HG03460 (cell line): ENCODE data around the gene MYO5B.

Experiments
- ATAC-seq: cut with Tn5 transposase; IDR thresholded peaks from one replicate; pipeline ENCODE4 v1.9.1; 2021; ENCODE audit not compliant: unreplicated experiment

MYO5B gene

GRCh38 chr18:50189160-50189559, 5.8 kb downstream of the MYO5B start:
- ATAC-seq = no peak

- no peak for ATAC-seq
These were observed 6.3 kb downstream of the MYO5B start for GRCh38 chr18:50188652-50189051.

- no peak for ATAC-seq
These were observed 7.3 kb downstream of the MYO5B start for GRCh38 chr18:50187659-50188058.

- no peak for ATAC-seq
These were observed 8.6 kb downstream of the MYO5B start for GRCh38 chr18:50186385-50186784.

- no peak for ATAC-seq
These were observed 11.4 kb downstream of the MYO5B start for GRCh38 chr18:50183556-50183955.

- no peak for ATAC-seq
These were observed 12.4 kb downstream of the MYO5B start for GRCh38 chr18:50182511-50182910.

GRCh38 chr18:50181590-50181989, 13.4 kb downstream of the MYO5B start:
- no peak for ATAC-seq

GRCh38 chr18:50179465-50179864, 15.5 kb downstream of the MYO5B start:
- ATAC-seq = no peak

GRCh38 chr18:50177294-50177992, 17.5 kb downstream of the MYO5B start:
- no peak for ATAC-seq

- no peak for ATAC-seq
These were observed 22.6 kb downstream of the MYO5B start for GRCh38 chr18:50172367-50172766.

GRCh38 chr18:50171406-50171805, 23.5 kb downstream of the MYO5B start:
- ATAC-seq = no peak

GRCh38 chr18:50170004-50170403, 24.9 kb downstream of the MYO5B start:
- ATAC-seq = no peak

GRCh38 chr18:50169149-50169548, 25.8 kb downstream of the MYO5B start:
- ATAC-seq = no peak

GRCh38 chr18:50167966-50168365, 27.0 kb downstream of the MYO5B start:
- no peak for ATAC-seq

GRCh38 chr18:50166901-50167300, 28.0 kb downstream of the MYO5B start:
- ATAC-seq = no peak

GRCh38 chr18:50163505-50163904, 31.4 kb downstream of the MYO5B start:
- ATAC-seq = no peak

- no peak for ATAC-seq
These were observed 32.3 kb downstream of the MYO5B start for GRCh38 chr18:50162486-50163304.

GRCh38 chr18:50161597-50162205, 33.2 kb downstream of the MYO5B start:
- ATAC-seq = no peak

- no peak for ATAC-seq
These were observed 35.3 kb downstream of the MYO5B start for GRCh38 chr18:50159654-50160046.

GRCh38 chr18:50158866-50159653, 35.9 kb downstream of the MYO5B start:
- no peak for ATAC-seq

GRCh38 chr18:50155406-50155805, 39.5 kb downstream of the MYO5B start:
- no peak for ATAC-seq
